AG09319 (cell line): ENCODE results near the gene LAMB1.
"Not testable (repeated sequence)": the region's sequence is repeated elsewhere in the genome, so short reads cannot be mapped to it uniquely, and the experiment has no call there.

ENCODE experiments used
- DNase-seq: peaks from one replicate; pipeline ENCODE4 v3.0.0-alpha.2; 2010; ENCODE audit warnings: low read depth; ENCODE audit errors: extremely low read depth
- CTCF ChIP-seq: IDR thresholded peaks from 2 replicates; pipeline ENCODE4 v1.5.1; 2011; ENCODE audit warnings: low read depth, mild to moderate bottlenecking, inconsistent platforms, low read length, moderate library complexity

The LAMB1 gene

DNA sequence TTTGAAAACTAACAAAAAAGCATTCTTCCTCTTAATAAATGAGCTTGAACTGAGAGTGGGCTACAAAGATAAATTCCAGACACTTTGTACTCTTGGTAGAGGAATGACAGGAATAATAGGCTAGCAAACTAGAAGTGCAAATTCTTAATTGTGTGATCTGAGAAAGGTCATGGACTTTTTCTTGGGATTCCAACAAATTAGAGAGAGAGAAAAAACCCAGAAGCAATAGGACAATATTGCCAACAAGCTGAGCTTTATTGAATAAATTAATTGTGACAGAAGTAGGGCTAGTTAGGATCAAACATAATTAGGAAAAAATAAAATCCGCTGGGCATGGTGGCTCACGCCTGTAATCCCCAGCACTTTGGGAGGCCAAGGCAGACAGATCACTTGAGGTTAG lies 41.4 kb upstream of the LAMB1 start:
- TF ChIP-seq CTCF = no peak
- DNase-seq = no peak

DNA sequence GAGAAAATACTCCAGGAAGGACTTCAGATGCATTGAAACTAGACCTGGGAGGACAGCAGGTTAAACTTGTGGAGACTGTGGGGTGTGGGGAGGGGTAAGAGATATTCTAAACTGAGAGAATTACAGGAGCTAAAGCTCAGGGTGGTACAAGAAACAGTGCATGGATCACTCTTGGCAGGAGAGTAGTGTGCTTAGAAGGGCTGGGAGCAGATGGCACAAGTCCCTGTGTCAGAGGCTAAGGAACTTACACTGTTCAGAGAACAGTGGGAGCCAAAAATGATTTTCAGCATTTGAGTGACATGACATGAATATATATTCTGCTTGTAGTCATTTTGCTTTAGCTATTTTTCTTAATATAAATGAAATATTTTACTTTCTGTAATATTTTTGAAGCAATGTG lies 36.0 kb upstream of the LAMB1 start:
- no peak for TF ChIP-seq CTCF
- no peak for DNase-seq

GRCh38 chr7:108037741-108038140 lies 34.8 kb upstream of the LAMB1 start:
- no peak for DNase-seq
- TF ChIP-seq CTCF = no peak

GRCh38 chr7:108037140-108037539 lies 34.2 kb upstream of the LAMB1 start:
- TF ChIP-seq CTCF = no peak
- no peak for DNase-seq

- no peak for DNase-seq
- no peak for TF ChIP-seq CTCF
Observed at GRCh38 chr7:108034586-108034985, 31.6 kb upstream of the LAMB1 start.

DNA sequence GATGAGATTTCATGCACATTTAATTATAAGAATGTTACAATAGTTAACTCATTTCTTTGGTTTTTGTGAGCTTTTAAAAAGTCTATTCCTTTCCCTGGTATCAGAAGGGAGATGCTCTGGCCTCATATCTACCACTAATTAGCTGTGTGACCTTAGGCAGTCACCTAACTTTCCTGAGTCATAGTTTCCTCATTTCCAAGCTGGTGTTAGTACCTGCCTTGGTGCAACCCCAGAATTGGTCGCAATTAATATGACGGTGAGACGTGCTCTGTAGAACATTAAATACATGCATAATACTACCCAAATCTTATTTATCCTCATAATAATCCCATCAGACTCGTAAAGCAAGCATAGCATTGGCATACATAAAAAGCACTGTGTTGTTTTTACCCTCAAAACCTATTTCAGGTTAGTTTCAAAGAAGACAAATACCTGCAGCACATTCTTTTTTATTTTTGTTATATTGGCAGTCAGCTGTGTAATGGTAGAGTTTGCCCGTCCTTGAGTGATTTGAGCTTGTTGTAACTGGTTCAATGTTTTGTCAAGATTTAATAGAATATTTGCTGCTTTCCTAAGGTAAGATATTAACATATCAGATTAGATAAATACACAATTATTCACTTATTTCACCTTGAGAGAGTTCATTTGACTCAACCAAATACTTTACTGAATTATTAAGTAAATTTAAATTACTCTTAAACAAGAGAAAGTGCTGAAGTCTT lies 31.0 kb upstream of the LAMB1 start:
- DNase-seq = no peak

DNA sequence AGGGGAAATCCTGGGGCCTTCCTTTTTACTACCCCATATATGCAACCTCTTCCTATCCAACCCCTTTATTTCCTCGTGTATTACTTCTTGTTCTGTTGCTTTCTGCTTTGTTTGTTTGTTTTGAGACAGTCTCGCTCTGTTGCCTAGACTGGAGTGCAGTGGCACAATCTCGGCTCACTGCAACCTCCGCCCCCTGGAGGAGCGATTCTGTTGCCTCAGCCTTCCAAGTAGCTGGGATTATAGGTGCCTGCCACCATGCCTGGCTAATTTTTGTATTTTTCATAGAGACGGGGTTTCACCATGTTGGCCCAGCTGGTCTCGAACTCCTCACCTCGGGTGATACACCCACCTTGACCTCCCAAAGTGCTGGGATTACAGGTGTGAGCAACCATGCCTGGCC lies 30.3 kb upstream of the LAMB1 start:
- DNase-seq = not testable (repeated sequence)

More for the DNA sequence above, 31.0 kb upstream of the LAMB1 start:
- no peak for TF ChIP-seq CTCF

- no peak for TF ChIP-seq CTCF
- no peak for DNase-seq
Observed at GRCh38 chr7:108030516-108030915, 27.6 kb upstream of the LAMB1 start.
